ENCODE measurements around the gene RTP1.

DNA sequence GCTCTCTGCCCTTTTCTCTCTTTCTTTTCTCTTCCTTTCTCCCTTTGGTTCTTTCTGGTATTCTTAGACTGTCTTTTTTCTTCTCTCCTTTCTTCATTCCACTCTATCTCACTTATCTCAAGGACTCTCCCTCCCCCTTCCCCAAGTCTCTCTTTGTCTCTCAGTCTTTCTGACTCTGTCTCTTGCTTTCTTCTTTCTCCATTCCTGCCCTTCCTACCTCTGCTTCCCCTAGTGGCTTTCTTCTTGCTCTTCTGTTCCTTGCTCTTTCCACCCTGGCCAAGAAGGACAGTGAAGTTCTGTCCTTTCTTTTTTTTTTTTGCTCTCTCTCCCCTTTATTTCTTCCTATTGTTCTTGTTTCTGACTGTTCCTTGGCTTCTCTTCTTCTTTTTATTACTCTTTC is 35.7 kb upstream of the RTP1 start:
- TF ChIP-seq, protein P1, sequence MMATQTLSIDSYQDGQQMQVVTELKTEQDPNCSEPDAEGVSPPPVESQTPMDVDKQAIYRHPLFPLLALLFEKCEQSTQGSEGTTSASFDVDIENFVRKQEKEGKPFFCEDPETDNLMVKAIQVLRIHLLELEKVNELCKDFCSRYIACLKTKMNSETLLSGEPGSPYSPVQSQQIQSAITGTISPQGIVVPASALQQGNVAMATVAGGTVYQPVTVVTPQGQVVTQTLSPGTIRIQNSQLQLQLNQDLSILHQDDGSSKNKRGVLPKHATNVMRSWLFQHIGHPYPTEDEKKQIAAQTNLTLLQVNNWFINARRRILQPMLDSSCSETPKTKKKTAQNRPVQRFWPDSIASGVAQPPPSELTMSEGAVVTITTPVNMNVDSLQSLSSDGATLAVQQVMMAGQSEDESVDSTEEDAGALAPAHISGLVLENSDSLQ (IDR thresholded peaks at IDR 0.05) = no peak
- TF ChIP-seq BHLHE40 (IDR thresholded peaks at IDR 0.05; ENCODE audit: borderline replicate concordance) (no peak), FOXK2 (IDR thresholded peaks at IDR 0.05) (no peak), SP1 (IDR thresholded peaks at IDR 0.05) (no peak), ELF4 (IDR thresholded peaks at IDR 0.05) (no peak), FOXM1 (IDR thresholded peaks at IDR 0.05; ENCODE audit: borderline replicate concordance) (no peak), HDGF (IDR thresholded peaks at IDR 0.05; ENCODE audit: borderline replicate concordance) (no peak), TARDBP (IDR thresholded peaks at IDR 0.05) (no peak), SUZ12 (IDR thresholded peaks at IDR 0.05) (no peak), ARNT (IDR thresholded peaks at IDR 0.05) (no peak), CTBP1 (IDR thresholded peaks at IDR 0.05; ENCODE audit: borderline replicate concordance) (no peak), ZNF384 (IDR thresholded peaks at IDR 0.05) (no peak), LEF1 (IDR thresholded peaks at IDR 0.05; ENCODE audit: borderline replicate concordance) (no peak)

Measured in HEK293T (cell line).